ENCODE results near the gene TSPOAP1.
"Not testable (repeated sequence)": the region's sequence is repeated elsewhere in the genome, so short reads cannot be mapped to it uniquely, and the experiment has no call there.

TSPOAP1 gene

GRCh38 chr17:58341136-58341860 lies 12.7 kb upstream of the TSPOAP1 start:
- in situ Hi-C loops (cut with HindIII; ENCODE audit: low sequenced_read_pairs), result not testable (repeated sequence)

GRCh38 chr17:58340405-58340876 lies 11.8 kb upstream of the TSPOAP1 start:
- in situ Hi-C loops (cut with HindIII; ENCODE audit: low sequenced_read_pairs), result no loop called here

GRCh38 chr17:58339755-58340404 lies 11.3 kb upstream of the TSPOAP1 start:
- in situ Hi-C loops (cut with HindIII; ENCODE audit: low sequenced_read_pairs), result no loop called here

- in situ Hi-C loops (cut with HindIII; ENCODE audit: low sequenced_read_pairs), result no loop called here
These were observed 10.5 kb upstream of the TSPOAP1 start for GRCh38 chr17:58338841-58339754.

- in situ Hi-C loops (cut with HindIII; ENCODE audit: low sequenced_read_pairs), result no loop called here
These were observed 9.9 kb upstream of the TSPOAP1 start for GRCh38 chr17:58338454-58338840.

- in situ Hi-C loops (cut with HindIII; ENCODE audit: low sequenced_read_pairs), result no loop called here
These were observed 9.2 kb upstream of the TSPOAP1 start for GRCh38 chr17:58337600-58338453.

- in situ Hi-C loops (cut with HindIII; ENCODE audit: low sequenced_read_pairs), result no loop called here
These were observed 8.6 kb upstream of the TSPOAP1 start for GRCh38 chr17:58337210-58337599.

- in situ Hi-C loops (cut with HindIII; ENCODE audit: low sequenced_read_pairs), result no loop called here
These were observed 8.0 kb upstream of the TSPOAP1 start for GRCh38 chr17:58336456-58337209.

- in situ Hi-C loops (cut with HindIII; ENCODE audit: low sequenced_read_pairs), result no loop called here
These were observed 7.3 kb upstream of the TSPOAP1 start for GRCh38 chr17:58335779-58336455.

- in situ Hi-C loops (cut with HindIII; ENCODE audit: low sequenced_read_pairs), result no loop called here
These were observed 6.6 kb upstream of the TSPOAP1 start for GRCh38 chr17:58335061-58335731.

GRCh38 chr17:58334661-58335060 lies 6.1 kb upstream of the TSPOAP1 start:
- in situ Hi-C loops (cut with HindIII; ENCODE audit: low sequenced_read_pairs), result no loop called here

- in situ Hi-C loops (cut with HindIII; ENCODE audit: low sequenced_read_pairs), result no loop called here
These were observed 5.7 kb upstream of the TSPOAP1 start for GRCh38 chr17:58334256-58334655.

GRCh38 chr17:58333736-58334207 lies 5.2 kb upstream of the TSPOAP1 start:
- in situ Hi-C loops (cut with HindIII; ENCODE audit: low sequenced_read_pairs), result no loop called here

- in situ Hi-C loops (cut with HindIII; ENCODE audit: low sequenced_read_pairs), result no loop called here
These were observed 4.5 kb upstream of the TSPOAP1 start for GRCh38 chr17:58332778-58333735.

- in situ Hi-C loops (cut with HindIII; ENCODE audit: low sequenced_read_pairs), result no loop called here
These were observed 3.5 kb upstream of the TSPOAP1 start for GRCh38 chr17:58331815-58332777.
